HG02840 (cell line): ENCODE measurements around the gene VPS16.
A peak's percentile ranks its signal among the peaks of the same experiment; 100 is the strongest.

Source experiments
- ATAC-seq: cut with Tn5 transposase; IDR thresholded peaks from one replicate; pipeline ENCODE4 v1.9.1; 2021; ENCODE audit warnings: mild to moderate bottlenecking, moderate library complexity, moderate number of reproducible peaks; ENCODE audit not compliant: unreplicated experiment, low FRiP score

VPS16 gene

DNA sequence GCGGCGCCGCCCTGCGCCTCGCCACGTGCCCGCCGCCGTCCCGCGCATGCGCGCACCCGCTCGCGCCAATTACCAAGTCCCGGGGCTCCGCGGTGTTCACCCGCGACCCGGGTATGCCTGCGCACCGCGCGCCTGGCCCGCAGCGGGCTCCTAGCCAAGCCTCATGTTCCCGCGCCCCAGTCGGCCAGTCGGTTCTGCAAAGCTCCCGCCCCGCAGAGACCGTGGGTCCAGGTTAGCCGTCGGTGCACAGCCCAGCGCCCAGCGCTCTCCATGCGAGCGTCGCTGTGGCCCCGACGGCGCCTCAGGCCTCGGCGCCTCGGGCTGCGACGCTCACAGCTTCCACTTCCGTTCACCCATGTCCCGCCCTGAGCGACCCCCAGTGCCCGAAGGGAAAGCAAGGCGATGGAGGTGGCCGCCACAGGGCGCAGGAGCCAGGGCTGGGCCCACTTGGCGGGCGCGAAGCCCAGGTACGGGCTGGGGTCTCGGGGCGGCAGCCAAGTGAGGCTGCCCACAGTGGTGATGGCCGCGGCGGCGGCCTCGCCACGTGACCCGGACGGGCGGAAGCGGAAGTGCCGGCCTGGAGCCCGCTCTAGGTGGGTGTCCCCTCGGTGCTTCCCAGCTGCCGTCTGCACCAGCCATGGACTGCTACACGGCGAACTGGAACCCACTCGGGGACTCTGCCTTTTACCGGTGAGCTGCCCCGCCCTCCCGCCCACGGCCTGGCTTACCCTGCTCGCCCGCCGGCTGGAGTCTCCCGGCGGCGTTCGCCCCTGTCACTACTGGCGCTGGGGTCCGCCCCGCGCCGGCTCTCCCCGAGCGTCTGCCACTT, at the start of gene VPS16, which contains the start of gene PCED1A:
VPS16 (plus strand) TSS at position 608 of the 829 bp plus-strand sequence; CDS start at position 638, 30 bp downstream.
PCED1A (minus strand) TSS at position 518 of the 829 bp plus-strand sequence. CDS start 743 bp downstream, outside the sequence.
- peak; percentile 90 for ATAC-seq

DNA sequence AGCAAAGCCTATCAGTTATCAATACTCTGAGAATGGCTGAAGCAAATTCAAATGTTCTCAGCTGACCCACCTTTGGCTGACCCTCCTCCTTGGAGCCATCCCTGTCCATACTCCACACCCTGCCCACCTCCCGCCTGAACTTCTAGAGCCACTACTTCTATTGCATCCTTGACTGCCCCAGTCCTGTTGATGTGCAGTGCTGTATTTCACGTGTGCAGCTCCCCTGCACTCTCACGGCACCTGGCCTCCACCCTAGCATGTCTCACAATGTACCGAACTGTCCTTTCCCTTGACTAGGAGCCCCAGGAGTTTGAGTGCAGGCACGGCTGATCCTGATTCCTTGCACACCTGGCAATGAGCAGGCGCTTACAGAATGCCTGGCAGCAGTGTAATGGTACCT, 47.1 kb upstream of the VPS16 start:
- no peak for ATAC-seq

DNA sequence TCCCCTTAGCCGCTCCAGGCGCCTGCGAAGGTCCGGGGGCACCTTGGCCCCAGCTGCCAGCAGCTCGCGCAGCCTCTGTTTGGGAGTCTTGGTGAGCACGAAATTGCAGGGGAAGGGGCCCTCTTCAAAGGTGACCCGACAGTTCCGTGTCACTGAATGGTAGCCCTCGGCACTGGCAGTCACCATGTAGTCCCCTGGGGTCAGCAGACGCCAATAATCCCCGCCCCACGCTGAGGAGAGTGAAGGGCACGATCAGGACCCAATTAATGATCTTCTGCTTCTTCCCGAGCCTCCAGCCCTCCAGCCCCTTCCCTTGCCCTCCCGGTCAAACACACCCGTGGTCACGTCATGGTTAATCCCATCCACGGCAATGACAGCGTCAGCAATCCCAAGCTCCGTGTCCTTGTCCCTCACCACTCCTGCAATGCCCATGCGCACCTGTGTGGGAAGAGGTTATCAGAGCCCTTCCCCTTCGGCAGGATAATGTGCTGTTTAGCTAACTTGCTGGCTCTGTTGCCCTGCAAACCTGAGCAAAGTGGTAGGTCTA, 46.3 kb upstream of the VPS16 start:
- ATAC-seq, result no peak

DNA sequence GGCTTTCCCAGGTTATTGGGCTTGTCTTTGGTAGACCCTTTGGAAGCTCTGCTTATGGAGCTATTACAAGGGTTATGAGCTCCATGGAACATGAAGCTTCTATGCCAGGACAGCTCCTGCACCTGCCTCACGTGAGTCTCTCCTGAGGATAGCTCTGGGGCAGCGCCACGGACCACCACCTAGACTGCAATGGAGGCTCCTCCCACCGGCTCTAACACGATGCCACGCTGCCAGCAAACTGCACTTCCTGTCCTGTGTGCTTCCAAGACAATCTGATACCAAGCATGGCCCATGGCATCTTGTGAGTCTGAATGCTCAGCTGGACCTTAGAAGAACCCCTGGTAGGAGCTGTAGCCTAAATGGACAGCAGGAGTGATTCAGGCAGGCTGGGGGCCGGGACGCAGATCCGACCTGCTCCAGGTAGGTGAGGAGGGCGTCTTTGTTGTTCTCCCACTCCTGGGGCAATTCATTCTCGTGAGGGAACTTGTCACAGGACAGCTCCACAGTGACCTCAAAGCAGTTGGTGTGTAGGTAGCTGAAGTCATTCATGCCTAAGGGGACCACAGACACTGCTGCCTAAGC, 45.6 kb upstream of the VPS16 start:
- ATAC-seq, result no peak

DNA sequence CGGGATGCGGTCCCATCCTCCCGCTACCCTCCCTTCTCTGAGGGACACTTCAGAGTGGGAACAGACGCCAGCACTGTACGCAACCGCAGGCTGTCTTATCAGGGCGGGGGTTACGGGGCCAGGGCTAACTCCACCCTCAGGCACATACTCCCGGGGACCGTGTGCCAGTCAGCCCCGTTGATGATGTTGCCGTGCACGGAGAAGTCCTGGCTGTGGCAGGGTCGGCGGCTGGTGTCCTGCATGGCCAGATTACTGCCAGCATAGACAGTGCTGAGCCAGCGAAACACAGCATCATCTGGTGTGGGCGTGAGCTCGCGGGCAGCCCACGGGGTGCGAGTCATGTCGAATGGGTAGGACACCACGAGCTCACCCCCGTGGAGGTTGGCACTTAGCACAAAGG, 45.1 kb upstream of the VPS16 start:
- ATAC-seq, result no peak

DNA sequence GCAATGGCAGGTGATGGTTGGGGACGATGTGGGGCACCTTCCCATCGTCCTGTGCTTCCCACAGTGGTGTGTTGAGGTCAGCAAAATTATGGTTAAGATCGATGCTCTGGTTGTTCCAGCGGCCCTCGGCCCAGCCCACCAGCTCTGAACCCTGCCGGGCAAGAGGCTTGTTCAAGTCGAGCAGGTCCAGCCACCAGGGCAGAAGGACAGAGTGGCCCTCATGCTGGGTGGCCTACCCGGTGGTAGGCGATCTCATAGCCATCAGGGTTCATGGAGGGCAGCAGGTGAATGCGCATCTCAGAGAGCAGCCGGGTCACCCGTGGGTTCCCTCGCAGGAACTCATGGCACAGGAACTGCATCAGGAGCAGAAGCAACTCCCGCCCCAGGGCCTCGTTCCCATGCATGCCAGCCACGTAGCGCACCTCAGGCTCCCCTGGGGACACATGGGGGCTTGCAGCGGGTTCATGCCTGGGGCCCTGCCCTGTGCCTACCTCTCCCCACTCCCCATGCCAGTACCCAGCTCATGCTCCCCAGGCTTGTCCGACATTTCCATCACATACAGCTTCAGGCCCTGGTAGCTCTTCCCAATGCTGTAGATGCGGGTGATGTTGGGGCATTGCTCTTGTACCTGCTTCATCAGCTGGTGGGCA, 44.4 kb upstream of the VPS16 start:
- ATAC-seq, result no peak

DNA sequence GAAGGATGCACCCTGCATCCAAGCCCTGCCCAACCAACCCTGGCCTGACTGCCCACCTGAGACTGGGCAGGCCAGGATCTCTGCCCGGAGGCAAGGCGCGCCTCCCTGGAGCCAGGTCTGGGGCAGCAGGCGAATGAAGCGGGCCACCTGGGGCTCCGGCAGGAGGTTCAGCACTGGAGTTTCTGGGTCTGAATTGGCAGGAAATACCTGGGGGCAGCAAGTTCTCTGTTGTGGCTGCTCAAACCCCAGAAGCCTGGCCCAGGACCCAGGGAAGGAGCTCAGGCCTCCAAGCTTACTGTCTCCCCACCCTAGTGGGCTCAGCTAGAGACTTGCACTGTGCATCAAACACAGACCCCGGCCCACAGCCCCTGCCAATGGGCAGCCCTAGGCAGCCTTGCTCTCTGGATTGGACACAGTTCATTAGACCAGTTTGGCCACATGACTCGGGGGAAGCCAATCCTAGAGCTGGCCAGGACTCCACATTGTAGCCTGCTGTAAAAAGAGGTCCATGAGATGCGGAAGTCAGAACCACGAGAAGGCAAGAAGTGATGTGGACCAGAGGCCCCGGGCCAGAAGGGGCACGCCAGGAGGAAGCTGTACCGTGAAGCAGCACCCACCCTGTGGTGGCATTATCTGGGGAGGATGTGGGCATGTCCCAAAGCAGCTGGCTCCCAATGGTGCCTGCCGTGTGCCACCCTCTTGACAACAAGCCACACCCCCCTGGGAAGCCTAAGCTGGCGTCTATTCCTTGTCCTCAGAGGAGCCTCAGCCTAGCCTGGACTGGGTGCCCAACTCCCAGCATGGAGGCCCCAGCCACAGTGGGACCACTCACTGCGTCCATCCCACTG, 43.2 kb upstream of the VPS16 start:
- no peak for ATAC-seq

DNA sequence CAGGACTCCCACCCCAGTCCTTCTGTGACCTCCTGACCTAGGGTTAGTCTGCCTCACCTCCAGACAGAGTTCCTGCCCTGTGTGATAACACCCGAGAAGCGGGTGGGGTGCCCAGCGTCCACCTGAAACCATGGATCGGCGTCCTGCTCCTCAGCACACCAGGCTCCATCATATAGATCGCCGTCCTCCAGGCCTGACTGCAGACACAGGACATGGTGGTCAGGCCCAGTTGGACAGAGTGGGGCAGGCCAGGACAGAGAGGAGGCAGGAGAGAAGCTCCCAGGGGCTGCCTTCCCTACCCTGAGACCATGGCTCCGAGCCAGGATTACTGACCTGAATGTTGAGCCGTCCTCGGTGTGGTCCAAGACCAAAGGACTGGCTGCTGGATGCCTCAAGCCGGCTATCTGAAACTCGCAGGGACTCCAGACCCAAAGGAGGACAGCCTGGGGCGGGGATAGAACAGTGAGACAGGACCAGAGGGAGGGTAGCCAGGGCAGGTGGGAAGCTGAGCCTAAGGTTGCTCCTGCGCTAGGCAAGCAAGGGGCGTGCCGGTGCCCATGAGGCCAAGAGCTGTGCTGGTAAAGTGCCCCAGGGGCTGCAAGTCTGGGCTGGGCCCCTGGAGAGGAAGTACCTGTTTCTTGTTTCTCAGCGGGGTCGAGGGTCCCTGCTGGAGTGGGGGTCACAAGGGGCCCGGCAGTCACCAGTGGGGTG, 42.3 kb upstream of the VPS16 start:
- ATAC-seq, result no peak

DNA sequence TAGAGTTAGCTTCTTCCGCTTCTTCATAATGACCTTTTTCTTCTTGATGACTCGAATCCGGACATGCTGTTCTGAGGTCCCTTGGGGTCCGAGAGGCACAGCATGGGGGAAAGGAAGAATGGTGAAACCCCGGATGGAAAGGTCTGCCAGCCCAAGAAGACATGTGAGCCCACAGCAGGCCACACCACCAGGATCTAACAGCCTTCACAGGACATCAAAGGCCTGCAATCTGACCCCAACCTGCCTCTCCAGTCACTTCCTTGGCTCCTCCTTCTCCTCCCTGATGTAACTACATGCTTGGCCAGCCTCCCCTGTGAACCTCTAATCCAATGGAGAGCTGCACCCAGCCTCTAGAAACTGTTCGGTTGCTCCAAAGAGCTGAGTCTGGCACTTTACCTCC, 41.7 kb upstream of the VPS16 start:
- no peak for ATAC-seq

DNA sequence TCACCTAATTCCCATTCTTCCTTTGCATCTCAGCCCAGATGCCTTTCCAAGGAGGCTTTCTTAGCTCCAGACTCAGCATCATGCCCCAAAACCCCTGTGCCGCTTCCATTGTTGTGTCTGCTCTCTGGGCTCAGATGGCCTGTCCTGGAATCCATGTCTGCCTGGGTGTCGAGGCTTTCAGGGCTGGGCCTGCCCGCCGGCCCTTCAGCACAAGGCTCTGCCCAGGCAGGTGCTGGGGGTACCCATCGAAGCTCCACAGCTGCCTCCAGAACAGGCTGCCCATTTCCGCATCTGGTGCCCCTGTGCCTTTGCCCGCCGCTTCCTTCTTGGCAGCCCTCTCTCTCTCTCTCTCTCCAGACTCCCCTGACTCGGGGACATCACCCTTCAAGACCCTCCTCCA, 41.3 kb upstream of the VPS16 start:
- no peak for ATAC-seq

DNA sequence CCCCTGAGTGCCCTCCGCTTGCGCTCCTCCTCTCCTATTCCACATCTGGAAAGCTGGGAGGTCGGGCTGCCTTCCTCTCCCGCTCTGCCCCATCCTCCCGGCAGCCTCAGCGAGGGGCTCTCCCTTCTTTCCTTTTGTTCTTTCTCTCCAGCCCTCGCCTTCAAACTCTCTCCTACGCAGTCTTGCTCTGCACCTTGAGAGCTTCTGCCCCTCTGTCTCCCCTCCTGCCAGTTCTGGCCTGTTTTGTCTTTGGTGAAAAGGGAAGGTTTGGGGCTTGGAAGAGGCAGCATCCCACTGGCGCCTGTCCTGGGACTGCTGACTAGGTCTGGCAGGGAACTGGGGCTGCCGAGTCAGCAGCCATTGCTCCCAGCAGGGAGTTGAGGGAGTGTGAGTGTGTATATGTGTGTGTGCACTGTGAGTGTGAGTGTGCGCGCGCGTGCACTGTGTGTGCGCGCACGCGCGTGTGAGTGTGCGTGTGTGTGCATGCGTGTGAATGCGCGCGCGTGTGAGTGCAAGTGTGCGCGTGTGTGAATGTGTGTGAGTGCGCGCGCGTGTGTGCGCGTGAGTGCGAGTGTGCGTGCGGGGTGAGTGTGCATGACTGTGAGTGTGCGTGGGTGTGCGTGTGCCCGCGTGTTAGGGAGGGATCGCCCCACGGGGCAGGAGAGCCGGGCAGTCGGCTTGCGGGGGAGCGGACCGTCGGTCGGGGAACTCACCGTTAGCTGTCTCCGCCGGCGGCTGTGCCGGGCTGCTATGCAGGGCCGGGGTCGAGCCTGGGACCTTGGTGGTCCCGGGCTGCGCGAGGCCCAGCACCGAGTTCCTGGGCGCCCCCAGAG, 40.6 kb upstream of the VPS16 start:
- no peak for ATAC-seq

DNA sequence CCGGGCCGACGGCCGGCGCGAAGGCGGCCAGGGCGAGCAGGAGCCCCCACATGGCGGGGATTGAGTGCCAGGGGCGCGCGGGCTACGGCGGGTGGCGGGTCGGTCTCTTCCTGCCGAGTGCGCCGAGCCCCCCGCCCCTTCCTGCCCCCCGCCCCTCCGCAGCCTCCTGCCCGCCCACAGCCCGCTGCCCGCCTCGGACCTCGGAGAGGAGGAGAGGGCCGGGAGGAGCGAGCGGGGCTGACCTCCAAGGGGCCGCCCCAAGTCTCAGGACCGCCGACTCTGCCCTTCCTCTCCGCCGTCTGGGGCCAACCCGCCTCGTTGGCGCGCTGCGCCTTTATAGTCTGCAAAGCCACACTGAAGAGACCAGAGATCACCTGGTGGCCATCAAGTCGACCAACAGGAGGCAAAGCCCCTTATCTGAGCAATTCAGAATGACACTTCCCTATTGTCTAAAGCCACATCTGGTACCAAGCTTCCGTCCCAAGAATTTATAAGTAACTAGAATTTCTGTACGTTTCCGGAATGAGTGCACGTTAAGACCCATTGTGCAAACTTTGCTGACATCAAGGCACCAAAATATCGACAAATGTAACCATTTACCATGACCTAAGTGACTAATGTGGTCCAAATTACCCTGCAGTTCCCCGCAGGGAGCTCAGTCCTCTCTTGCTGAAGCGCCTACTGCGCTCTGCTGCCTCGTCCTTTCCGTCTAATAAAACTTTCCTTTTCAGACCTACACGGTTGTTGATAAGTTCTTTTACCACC, 39.8 kb upstream of the VPS16 start, which contains the start of gene CPXM1:
CPXM1 (minus strand) TSS at position 107 of the 765 bp plus-strand sequence; CDS start at position 52, 55 bp downstream.
- no peak for ATAC-seq

DNA sequence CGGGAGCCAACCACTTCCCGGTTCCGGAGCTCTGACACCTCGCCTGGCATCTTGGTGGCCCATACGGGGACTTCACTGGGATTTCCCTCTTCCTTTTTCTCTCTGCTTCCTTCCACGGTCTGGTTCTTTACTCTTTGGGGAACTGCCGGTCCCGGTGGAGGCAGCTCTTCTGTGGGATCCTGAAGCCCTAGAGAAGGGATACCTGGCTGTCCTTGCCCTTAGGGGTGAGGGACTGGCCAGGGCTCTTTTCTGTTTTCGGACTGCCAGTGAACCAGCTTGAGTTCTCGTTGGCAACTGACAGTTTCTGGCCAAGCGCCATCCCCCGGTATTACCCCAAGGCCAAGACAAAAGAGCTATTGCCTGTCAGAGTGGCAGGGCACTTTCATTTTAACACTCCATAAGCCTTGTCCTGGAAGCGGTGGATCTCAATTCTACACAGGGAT, 39.2 kb upstream of the VPS16 start:
- no peak for ATAC-seq

DNA sequence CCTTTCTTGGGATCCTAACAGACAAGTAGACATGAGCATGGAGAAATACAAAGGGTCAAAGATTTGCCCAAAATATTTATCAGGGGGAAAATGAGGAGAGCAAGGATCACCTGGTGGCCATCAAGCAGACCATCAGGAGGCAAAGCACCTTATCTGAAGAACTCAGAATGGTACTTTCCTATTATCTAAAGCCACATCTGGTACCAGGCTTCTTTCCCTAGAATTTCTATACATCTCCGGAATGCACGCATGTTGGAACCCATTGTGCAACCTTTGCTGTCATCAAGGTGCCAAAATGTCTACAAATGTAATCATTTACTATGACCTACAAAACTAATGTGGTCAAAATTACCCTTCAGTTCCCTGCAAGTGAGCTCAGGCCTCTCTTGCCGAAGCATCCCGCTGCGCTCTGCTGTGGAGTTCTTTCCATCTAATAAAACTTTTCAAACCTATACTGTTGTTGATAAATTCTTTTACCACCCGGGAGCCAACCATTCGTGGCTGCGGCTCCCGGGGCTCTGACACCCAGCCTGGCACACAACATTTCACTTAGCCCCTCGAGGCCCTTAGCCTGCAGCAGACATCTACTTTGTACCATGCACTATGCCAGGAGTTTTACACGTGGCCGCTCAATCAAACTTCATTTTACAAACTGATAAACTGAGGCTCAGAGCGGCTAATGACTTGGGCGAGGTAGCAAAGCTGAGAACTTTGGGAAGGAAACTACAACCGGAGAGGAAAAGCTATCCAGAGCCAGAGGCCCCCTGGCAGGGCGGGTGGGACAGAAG, 36.3 kb upstream of the VPS16 start:
- ATAC-seq, result no peak

DNA sequence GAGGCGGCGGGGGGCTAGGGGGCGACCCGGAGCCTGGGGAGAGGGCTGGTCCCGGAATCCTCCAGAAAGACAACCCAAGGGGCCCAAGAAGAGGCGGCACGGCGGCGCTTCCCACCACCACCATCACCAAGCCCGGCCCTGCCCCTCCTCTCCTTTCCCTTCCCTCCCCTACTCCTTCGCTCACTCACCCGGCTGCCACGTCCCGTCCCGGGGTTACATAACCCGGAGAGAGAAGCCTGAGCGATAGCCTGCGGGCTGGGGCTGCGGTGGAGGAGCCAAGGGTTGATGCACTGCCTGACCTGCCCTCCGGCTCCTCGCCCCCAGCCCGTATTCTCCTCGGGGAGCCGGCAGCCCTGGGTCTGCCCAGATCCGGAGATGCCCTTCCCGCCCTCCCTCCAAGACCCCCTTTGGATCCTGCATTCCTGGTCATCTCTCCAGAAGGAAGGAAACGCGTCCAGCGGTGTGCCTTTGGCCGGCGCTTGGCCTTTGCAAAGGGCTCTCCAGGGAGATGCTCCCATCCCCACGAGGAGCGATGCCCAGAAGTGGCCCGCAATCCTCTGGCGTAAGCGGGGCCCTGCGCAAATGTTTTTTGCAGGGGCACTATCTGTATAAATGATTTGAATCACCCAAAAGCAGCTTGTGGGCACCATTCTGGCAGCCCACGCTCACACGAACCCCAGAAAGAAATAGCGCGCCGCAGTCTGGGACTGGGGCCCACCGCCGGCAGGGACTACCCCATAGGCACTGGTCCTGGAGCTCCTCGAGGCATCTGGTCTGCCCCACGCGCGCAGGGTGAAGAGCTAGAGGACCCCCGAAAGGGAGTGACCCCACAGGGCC, 35.5 kb upstream of the VPS16 start:
- no peak for ATAC-seq

DNA sequence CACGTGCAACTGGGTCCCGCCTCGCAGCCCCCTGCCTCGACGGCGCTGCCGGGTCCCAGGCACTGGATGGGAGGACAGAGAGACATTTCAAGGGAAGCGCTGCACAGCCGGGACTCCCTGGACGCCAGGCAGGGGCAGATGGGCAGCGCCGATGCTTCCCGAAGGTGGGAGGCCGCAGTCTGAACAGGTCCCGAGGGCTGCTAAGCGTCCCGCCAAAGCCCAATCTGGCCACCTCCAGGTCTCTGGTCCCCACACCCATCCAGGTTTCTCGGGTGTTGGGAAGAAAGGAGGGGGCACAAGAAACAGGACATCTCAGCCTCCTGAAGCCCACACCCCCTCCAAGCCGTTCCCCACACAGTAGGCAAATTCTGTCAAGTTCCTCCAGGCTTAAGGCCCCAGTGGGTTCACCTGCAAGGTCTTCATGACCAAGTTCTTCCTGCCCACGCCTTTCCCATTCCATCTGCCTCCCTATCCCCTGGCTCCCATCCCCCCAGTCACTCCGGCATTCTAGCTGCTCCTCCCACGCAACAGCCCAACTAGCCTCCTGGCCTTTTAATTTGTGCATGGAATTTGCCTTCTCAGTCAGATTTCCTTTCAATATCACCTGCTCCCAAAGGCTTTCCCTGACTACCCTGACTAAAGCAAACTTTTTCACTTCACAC, 34.7 kb upstream of the VPS16 start:
- no peak for ATAC-seq
